GM19455 (cell line): ENCODE results near the gene VRK3.
"Not testable (repeated sequence)": the region's sequence is repeated elsewhere in the genome, so short reads cannot be mapped to it uniquely, and the experiment has no call there.

Source experiments
- ATAC-seq: cut with Tn5 transposase; IDR thresholded peaks from one replicate; pipeline ENCODE4 v1.9.1; 2021; ENCODE audit not compliant: unreplicated experiment

Gene VRK3

GRCh38 chr19:49997709-49998108 is 27.5 kb downstream of the VRK3 start:
- no peak for ATAC-seq

GRCh38 chr19:49988433-49988832 is 36.7 kb downstream of the VRK3 start:
- ATAC-seq = no peak

GRCh38 chr19:49988007-49988406 is 37.2 kb downstream of the VRK3 start:
- ATAC-seq = no peak

GRCh38 chr19:49987159-49987698 is 37.9 kb downstream of the VRK3 start:
- ATAC-seq = no peak

GRCh38 chr19:49986354-49986753 is 38.8 kb downstream of the VRK3 start:
- no peak for ATAC-seq

GRCh38 chr19:49985871-49986270 is 39.3 kb downstream of the VRK3 start:
- no peak for ATAC-seq

GRCh38 chr19:49984491-49984890 is 40.7 kb downstream of the VRK3 start:
- no peak for ATAC-seq

- no peak for ATAC-seq
These were observed 41.4 kb downstream of the VRK3 start for GRCh38 chr19:49983645-49984229.

- no peak for ATAC-seq
These were observed 43.3 kb downstream of the VRK3 start for GRCh38 chr19:49981603-49982593.

- no peak for ATAC-seq
These were observed 46.8 kb downstream of the VRK3 start for GRCh38 chr19:49978324-49978723.

- ATAC-seq = no peak
These were observed 47.3 kb downstream of the VRK3 start for GRCh38 chr19:49977881-49978280.

- ATAC-seq = no peak
These were observed 48.1 kb downstream of the VRK3 start for GRCh38 chr19:49977076-49977475.

GRCh38 chr19:49976496-49976895 is 48.7 kb downstream of the VRK3 start:
- no peak for ATAC-seq

GRCh38 chr19:49975051-49975450 is 50.1 kb downstream of the VRK3 start:
- ATAC-seq = no peak

GRCh38 chr19:49973987-49974386 is 51.2 kb downstream of the VRK3 start:
- ATAC-seq = no peak

- ATAC-seq = no peak
These were observed 52.3 kb downstream of the VRK3 start for GRCh38 chr19:49972841-49973240.

GRCh38 chr19:49971991-49972411 is 53.2 kb downstream of the VRK3 start:
- no peak for ATAC-seq

GRCh38 chr19:49969355-49969754 is 55.8 kb downstream of the VRK3 start:
- ATAC-seq = not testable (repeated sequence)

- no peak for ATAC-seq
These were observed 56.8 kb downstream of the VRK3 start for GRCh38 chr19:49968279-49968922.

GRCh38 chr19:49960980-49961379 is 64.2 kb downstream of the VRK3 start, which contains the start of gene SIGLEC11:
Gene SIGLEC11 (minus strand): TSS chr19:49961172. CDS start chr19:49961081, 91 bp downstream.
- not testable (repeated sequence) for ATAC-seq

GRCh38 chr19:49959892-49960291 is 65.3 kb downstream of the VRK3 start:
- ATAC-seq = not testable (repeated sequence)
